HG03565 (cell line): ENCODE data around the gene LIAS.

Experiments used
- ATAC-seq: cut with Tn5 transposase; IDR thresholded peaks from one replicate; pipeline ENCODE4 v1.9.1; 2021; ENCODE audit warnings: mild to moderate bottlenecking, moderate library complexity; ENCODE audit not compliant: unreplicated experiment

The LIAS gene

GRCh38 chr4:39527296-39528060 is 68.6 kb downstream of the LIAS start, which contains the start of gene UGDH:
Gene UGDH (minus strand): TSS chr4:39527439. CDS start chr4:39521512, 5,927 bp downstream.
- peak; percentile 92 for ATAC-seq

- ATAC-seq = no peak
These were observed 69.2 kb downstream of the LIAS start for GRCh38 chr4:39528061-39528465.
